ENCODE data around the gene CAB39. TPM values are rescaled to one million over a fixed set of nuclear protein-coding genes. Genes with fewer than 3 reads are reported as not detected.
A peak's percentile ranks its signal among the peaks of the same experiment; 100 is the strongest.

CAB39 gene
- total RNA-seq, 1 donor from 2014 or later: 68.6 TPM

- no peak overlapping the region for H3K4me3 Mint-ChIP-seq
- ChIA-PET POLR2A (no interaction called here), CTCF (interaction anchor here (0.6 to 1.7 kb wide), 7 partner anchors 9 to 137 kb away, joined by 3 to 6 read pairs (median 3); partner anchors contain the start of gene ITM2C)
- peak overlapping the region; percentile 13 for H3K27ac Mint-ChIP-seq
- no peaks in the 10 kb centered on the region for H3K36me3 Mint-ChIP-seq (ENCODE audit: low read depth)
- no peak for TF ChIP-seq CTCF (IDR thresholded peaks at IDR 0.05)
- H3K9me3 Mint-ChIP-seq: no peaks in the 10 kb centered on the region
- ATAC-seq (ENCODE audit: low read depth) (no peak), DNase-seq (no peak)
- peaks cover 8% of the 10 kb centered on the region for H3K4me1 Mint-ChIP-seq
- intact Hi-C loops (cut with micrococcal nuclease): no loop called here
- peaks cover 20% of the 10 kb centered on the region for H3K27me3 Mint-ChIP-seq
These were observed 137.7 kb downstream of the CAB39 start for GRCh38 chr2:230850358-230850658.

- ChIA-PET CTCF (interaction anchor here (0.7 to 1.6 kb wide), 2 partner anchors 28 to 952 kb away, joined by 3 to 4 read pairs; no protein-coding TSS in a partner anchor), POLR2A (interaction anchor here (1.0 kb wide), 1 partner anchor 14 kb away, joined by 3 read pairs; no protein-coding TSS in a partner anchor)
- no peaks in the 10 kb centered on the region for H3K36me3 Mint-ChIP-seq (ENCODE audit: low read depth)
- H3K9me3 Mint-ChIP-seq: no peaks in the 10 kb centered on the region
- H3K4me3 Mint-ChIP-seq: no peak overlapping the region
- H3K27me3 Mint-ChIP-seq: peaks cover 21% of the 10 kb centered on the region
- ATAC-seq (ENCODE audit: low read depth) (no peak), DNase-seq (no peak)
- no peak overlapping the region for H3K27ac Mint-ChIP-seq
- intact Hi-C loops (cut with micrococcal nuclease): no loop called here
- H3K4me1 Mint-ChIP-seq: peaks cover 8% of the 10 kb centered on the region
- no peak for TF ChIP-seq CTCF (IDR thresholded peaks at IDR 0.05)
These were observed 139.5 kb downstream of the CAB39 start for GRCh38 chr2:230852113-230852512.

- DNase-seq: no peak
- Mint-ChIP-seq H3K27ac (no peak overlapping the region), H3K4me1 (peaks cover 39% of the 10 kb centered on the region), H3K9me3 (no peaks in the 10 kb centered on the region), H3K36me3 (ENCODE audit: low read depth) (no peaks in the 10 kb centered on the region), H3K4me3 (no peak overlapping the region), H3K27me3 (peaks cover 8% of the 10 kb centered on the region)
- CTCF ChIA-PET: interaction anchor here (0.7 kb wide), 1 partner anchor 16 kb away, joined by 3 read pairs; no protein-coding TSS in a partner anchor
- POLR2A ChIA-PET: no interaction called here
- no peak for TF ChIP-seq CTCF (IDR thresholded peaks at IDR 0.05)
- ATAC-seq (ENCODE audit: low read depth): no peak
- intact Hi-C loops (cut with micrococcal nuclease): no loop called here
These were observed 149.1 kb downstream of the CAB39 start for GRCh38 chr2:230861552-230862255.

GRCh38 chr2:230862292-230862691 lies 149.7 kb downstream of the CAB39 start:
- Mint-ChIP-seq H3K4me1 (peaks cover 45% of the 10 kb centered on the region), H3K27me3 (peaks cover 8% of the 10 kb centered on the region), H3K36me3 (ENCODE audit: low read depth) (no peaks in the 10 kb centered on the region), H3K27ac (no peak overlapping the region), H3K9me3 (no peaks in the 10 kb centered on the region), H3K4me3 (no peak overlapping the region)
- ATAC-seq (ENCODE audit: low read depth) (no peak), DNase-seq (no peak)
- ChIA-PET CTCF (interaction anchor here (0.7 kb wide), 1 partner anchor 15 kb away, joined by 3 read pairs; no protein-coding TSS in a partner anchor), POLR2A (interaction anchor here (0.6 kb wide), 1 partner anchor 1075 kb away, joined by 3 read pairs; no protein-coding TSS in a partner anchor)
- intact Hi-C loops (cut with micrococcal nuclease): no loop called here
- no peak for TF ChIP-seq CTCF (IDR thresholded peaks at IDR 0.05)

GRCh38 chr2:230863031-230863430 lies 150.4 kb downstream of the CAB39 start:
- DNase-seq: no peak
- Mint-ChIP-seq H3K9me3 (no peaks in the 10 kb centered on the region), H3K27me3 (peaks cover 2% of the 10 kb centered on the region), H3K36me3 (ENCODE audit: low read depth) (no peaks in the 10 kb centered on the region), H3K4me1 (peaks cover 49% of the 10 kb centered on the region), H3K4me3 (no peak overlapping the region), H3K27ac (no peak overlapping the region)
- no peak for TF ChIP-seq CTCF (IDR thresholded peaks at IDR 0.05)
- ATAC-seq (ENCODE audit: low read depth): no peak
- intact Hi-C loops (cut with micrococcal nuclease): no loop called here
- ChIA-PET POLR2A (interaction anchor here (0.6 kb wide), 1 partner anchor 1074 kb away, joined by 3 read pairs; no protein-coding TSS in a partner anchor), CTCF (interaction anchor here (0.7 to 0.9 kb wide), 3 partner anchors 12 to 39 kb away, joined by 3 read pairs; no protein-coding TSS in a partner anchor)

All from activated B cell treated with CpG ODN at 0.5 μM for 24 hours (primary cell).